ENCODE measurements around the gene TBC1D22A.

- TF ChIP-seq POLR2A (IDR thresholded peaks at IDR 0.05) (no peak), CTCF (IDR thresholded peaks at IDR 0.05) (no peak)
These were observed 34.0 kb upstream of the TBC1D22A start for GRCh38 chr22:46728470-46728869.
